Vagina (tissue), 2 donors: Measurements from ENCODE around the gene EEF2KMT. TPM values are rescaled to one million over a fixed set of nuclear protein-coding genes. Genes with fewer than 3 reads are reported as not detected.
"Not testable (repeated sequence)": the region's sequence is repeated elsewhere in the genome, so short reads cannot be mapped to it uniquely, and the experiment has no call there.

Experiments
- DNase-seq, 2 donors: peaks; one replicate each; pipeline ENCODE4 v3.0.0-alpha.2; 2017; ENCODE audit errors: extremely low spot score in 2 of 2
- H3K27ac ChIP-seq: fragments of 200-600 bp; sonication (generic); one replicate; pipeline ENCODE4 v1.5.1; 2019
- H3K27me3 ChIP-seq: fragments of 200-600 bp; sonication (generic); one replicate; pipeline ENCODE4 v1.5.1; 2019
- H3K36me3 ChIP-seq, 2 donors: fragments of 200-600 bp; sonication (generic); one replicate each; pipeline ENCODE4 v1.5.1; 2017 to 2019
- H3K4me1 ChIP-seq: fragments of 200-600 bp; sonication (generic); one replicate; pipeline ENCODE4 v1.5.1; 2019
- H3K4me3 ChIP-seq, 2 donors: fragments of 200-600 bp; sonication (generic); 1 replicate in 1 of 2; 2 replicates in 1 of 2; pipeline ENCODE4 v1.5.1; 2016 to 2019
- H3K9me3 ChIP-seq: fragments of 200-600 bp; sonication (generic); one replicate; pipeline ENCODE4 v1.5.1; 2019
- POLR2A ChIP-seq, 2 donors: fragments of 450-650 bp; IDR thresholded peaks; one replicate each; pipeline ENCODE4 v1.6.1; 2017; ENCODE audit warnings: antibody characterized with exemption in 2 of 2, mild to moderate bottlenecking in 2 of 2, moderate library complexity in 2 of 2
- POLR2AphosphoS5 ChIP-seq, 2 donors: sonication (generic); formaldehyde crosslinking; IDR thresholded peaks; one replicate each; pipeline ENCODE4 v1.9.0; 2017; ENCODE audit warnings: antibody characterized with exemption in 2 of 2, mild to moderate bottlenecking in 2 of 2, low read depth in 1 of 2; ENCODE audit not compliant: insufficient read depth in 1 of 2
- intact Hi-C: fragments of 100-400 bp; cut with DNase I; formaldehyde crosslinking; loops from one replicate; pipeline ENCODE4 v1.15.1; 2023
- total RNA-seq: library from RNA; depleted of rRNA; stranded (reverse); fragments of >200 nt; gene quantifications from one replicate; pipeline ENCODE4 v1.2.3, GENCODE V29; 2016
- TF ChIP-seq, protein P1 (sequence below), 3 experiments: fragments of 450-650 bp in 2 of 3; fragments of 200-600 bp in 1 of 3; sonication (generic) in 1 of 3; IDR thresholded peaks; one replicate each; pipeline ENCODE4 v1.5.1; 2017 to 2019; ENCODE audit warnings: antibody characterized with exemption in 3 of 3, mild to moderate bottlenecking in 2 of 3, moderate library complexity in 2 of 3

EEF2KMT gene
- total RNA-seq, 1 donor from 2014 or later: 15.7 TPM

DNA sequence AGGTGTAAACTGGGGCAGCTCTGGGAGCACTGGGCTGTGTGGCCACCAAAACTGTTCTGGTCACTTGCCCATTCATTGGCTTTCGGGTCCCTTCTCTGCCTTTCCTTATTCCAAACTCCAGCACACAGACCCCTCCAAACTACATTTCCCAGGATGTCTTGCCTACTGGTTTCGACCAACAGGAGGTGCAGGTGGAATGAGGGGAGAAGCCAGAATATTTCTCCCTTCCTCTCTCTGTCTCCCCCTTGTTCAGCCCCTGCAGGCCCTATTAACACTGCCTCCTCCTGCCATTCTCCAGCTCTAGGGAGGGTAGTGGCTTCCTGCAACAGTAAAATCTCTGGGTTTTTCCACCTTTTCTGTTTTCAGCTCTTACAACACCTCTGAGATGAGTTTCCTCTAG, 50.7 kb downstream of the EEF2KMT start:
- no peak for TF ChIP-seq POLR2AphosphoS5 (IDR thresholded peaks at IDR 0.05; ENCODE audit: insufficient read depth in 1 of 2, low read depth in 1 of 2)
- TF ChIP-seq, protein P1, sequence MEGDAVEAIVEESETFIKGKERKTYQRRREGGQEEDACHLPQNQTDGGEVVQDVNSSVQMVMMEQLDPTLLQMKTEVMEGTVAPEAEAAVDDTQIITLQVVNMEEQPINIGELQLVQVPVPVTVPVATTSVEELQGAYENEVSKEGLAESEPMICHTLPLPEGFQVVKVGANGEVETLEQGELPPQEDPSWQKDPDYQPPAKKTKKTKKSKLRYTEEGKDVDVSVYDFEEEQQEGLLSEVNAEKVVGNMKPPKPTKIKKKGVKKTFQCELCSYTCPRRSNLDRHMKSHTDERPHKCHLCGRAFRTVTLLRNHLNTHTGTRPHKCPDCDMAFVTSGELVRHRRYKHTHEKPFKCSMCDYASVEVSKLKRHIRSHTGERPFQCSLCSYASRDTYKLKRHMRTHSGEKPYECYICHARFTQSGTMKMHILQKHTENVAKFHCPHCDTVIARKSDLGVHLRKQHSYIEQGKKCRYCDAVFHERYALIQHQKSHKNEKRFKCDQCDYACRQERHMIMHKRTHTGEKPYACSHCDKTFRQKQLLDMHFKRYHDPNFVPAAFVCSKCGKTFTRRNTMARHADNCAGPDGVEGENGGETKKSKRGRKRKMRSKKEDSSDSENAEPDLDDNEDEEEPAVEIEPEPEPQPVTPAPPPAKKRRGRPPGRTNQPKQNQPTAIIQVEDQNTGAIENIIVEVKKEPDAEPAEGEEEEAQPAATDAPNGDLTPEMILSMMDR (IDR thresholded peaks at IDR 0.05): no peak
- no peak for TF ChIP-seq POLR2A (IDR thresholded peaks at IDR 0.05)
- Histone ChIP-seq H3K36me3 (no peaks in the 10 kb centered on the region), H3K27ac (no peak overlapping the region), H3K9me3 (no peaks in the 10 kb centered on the region), H3K27me3 (no peaks in the 10 kb centered on the region), H3K4me1 (no peaks in the 10 kb centered on the region), H3K4me3 (no peak overlapping the region)
- intact Hi-C loops: no loop called here
- no peak for DNase-seq

GRCh38 chr16:5045499-5046115, 52.0 kb downstream of the EEF2KMT start:
- Histone ChIP-seq H3K27ac (no peak overlapping the region), H3K27me3 (no peaks in the 10 kb centered on the region), H3K9me3 (no peaks in the 10 kb centered on the region), H3K4me3 (no peak overlapping the region), H3K4me1 (no peaks in the 10 kb centered on the region), H3K36me3 (no peaks in the 10 kb centered on the region)
- TF ChIP-seq POLR2A (IDR thresholded peaks at IDR 0.05): no peak
- TF ChIP-seq, protein P1 (IDR thresholded peaks at IDR 0.05): no peak
- TF ChIP-seq POLR2AphosphoS5 (IDR thresholded peaks at IDR 0.05; ENCODE audit: insufficient read depth in 1 of 2, low read depth in 1 of 2): no peak
- no peak for DNase-seq
- intact Hi-C loops: no loop called here

DNA sequence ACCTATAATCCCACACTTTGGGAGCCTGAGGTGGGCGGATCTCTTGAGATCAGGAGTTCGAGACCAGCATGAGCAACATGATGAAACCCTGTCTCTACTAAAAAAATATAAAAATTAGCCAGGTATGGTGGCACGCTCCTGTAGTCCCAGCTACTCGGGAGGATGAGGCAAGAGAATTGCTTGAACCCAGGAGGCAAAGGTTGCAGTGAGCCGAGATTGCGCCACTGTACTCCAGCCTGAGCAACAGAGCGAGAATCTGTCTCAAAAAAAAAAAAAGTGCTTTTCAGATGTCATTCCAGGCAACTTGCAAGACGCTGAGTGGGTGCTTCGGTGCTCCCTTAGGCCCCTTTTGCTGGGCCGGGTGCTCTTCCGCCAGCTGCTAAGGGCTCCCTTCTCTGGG, 53.0 kb downstream of the EEF2KMT start:
- intact Hi-C loops, H3K4me1 ChIP-seq, H3K4me3 ChIP-seq, H3K36me3 ChIP-seq, H3K27me3 ChIP-seq, H3K27ac ChIP-seq, H3K9me3 ChIP-seq, DNase-seq: not testable (repeated sequence)

DNA sequence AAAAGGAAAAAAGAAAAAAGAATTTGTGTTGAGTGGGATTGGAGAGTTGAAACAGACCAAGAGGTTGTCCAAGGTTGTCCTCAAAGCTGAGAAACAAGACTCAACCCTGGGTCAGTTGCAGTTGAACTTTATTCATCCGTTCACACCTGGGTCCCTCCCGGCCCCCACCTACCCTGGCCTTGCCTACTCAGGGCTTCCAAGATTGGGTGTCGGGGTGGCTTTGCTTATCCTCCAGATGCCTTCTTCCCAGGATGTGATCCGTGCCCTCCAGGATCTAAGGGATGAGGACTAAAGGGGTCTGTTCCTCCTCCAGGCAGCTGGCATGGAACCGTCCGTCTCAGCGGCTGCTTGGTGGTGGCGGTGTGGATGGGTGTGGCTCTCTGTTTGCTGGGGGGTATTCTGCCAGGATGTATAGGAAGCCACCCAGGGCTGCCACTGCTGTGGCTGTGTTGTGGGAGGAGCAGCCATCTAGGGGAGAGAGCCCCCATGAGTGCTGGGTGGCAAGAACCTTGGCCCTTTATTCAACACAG, 53.5 kb downstream of the EEF2KMT start:
- intact Hi-C loops: no loop called here
- Histone ChIP-seq H3K27me3 (no peaks in the 10 kb centered on the region), H3K4me1 (no peaks in the 10 kb centered on the region), H3K9me3 (no peaks in the 10 kb centered on the region), H3K4me3 (no peak overlapping the region), H3K36me3 (no peaks in the 10 kb centered on the region), H3K27ac (no peak overlapping the region)
- TF ChIP-seq, protein P1 (IDR thresholded peaks at IDR 0.05): no peak
- TF ChIP-seq POLR2A (IDR thresholded peaks at IDR 0.05) (no peak), POLR2AphosphoS5 (IDR thresholded peaks at IDR 0.05; ENCODE audit: insufficient read depth in 1 of 2, low read depth in 1 of 2) (no peak)
- DNase-seq: peak in 1 of 2 donors; percentile 94

DNA sequence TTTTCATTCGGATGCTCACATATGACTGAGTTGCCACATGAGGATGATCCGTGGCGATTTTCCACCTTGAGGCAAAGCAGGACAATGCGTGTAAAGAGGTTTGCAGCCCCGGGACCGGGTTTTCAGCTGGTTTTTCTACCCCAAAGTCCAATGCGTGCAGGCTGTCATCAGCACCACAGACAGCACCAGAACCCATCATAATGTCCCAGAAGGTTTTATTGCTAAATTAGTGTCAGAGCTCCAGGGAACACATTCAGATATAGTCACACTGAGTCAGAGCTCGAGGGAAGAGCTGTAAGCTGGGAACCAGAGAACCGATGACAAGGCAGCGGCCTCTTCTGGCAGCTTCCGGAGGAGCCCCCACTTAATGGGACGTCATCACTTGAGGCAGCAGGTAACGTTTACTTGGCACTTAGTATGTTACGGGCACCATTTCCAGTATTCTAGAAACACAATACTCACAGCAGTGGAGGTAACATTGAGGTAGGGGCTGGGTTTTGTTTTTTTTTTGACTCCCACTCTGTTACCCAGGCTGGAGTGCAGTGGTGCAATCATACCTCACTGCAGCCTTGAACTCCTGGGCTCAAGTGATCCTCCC, 54.9 kb downstream of the EEF2KMT start:
- no peak for DNase-seq
- intact Hi-C loops: no loop called here

More for the DNA sequence above, 54.9 kb downstream of the EEF2KMT start:
- no peak overlapping the region for H3K27ac ChIP-seq
- no peaks in the 10 kb centered on the region for H3K36me3 ChIP-seq
- no peak overlapping the region for H3K4me3 ChIP-seq
- no peaks in the 10 kb centered on the region for H3K4me1 ChIP-seq
- H3K9me3 ChIP-seq: no peaks in the 10 kb centered on the region
- TF ChIP-seq POLR2AphosphoS5 (IDR thresholded peaks at IDR 0.05; ENCODE audit: insufficient read depth in 1 of 2, low read depth in 1 of 2) (no peak), POLR2A (IDR thresholded peaks at IDR 0.05) (no peak)
- TF ChIP-seq, protein P1 (IDR thresholded peaks at IDR 0.05): no peak
- no peaks in the 10 kb centered on the region for H3K27me3 ChIP-seq
